OCI-LY1 (cell line): ENCODE results near the gene TSEN34.
"Not testable (repeated sequence)": the region's sequence is repeated elsewhere in the genome, so short reads cannot be mapped to it uniquely, and the experiment has no call there.

Experiments used
- H2AFZ ChIP-seq: fragments of 200-600 bp; sonication (generic), shearing (Covaris generic); 2 replicates; pipeline ENCODE4 v1.6.0; 2014; ENCODE audit warnings: antibody characterized with exemption, mild to moderate bottlenecking, low read length
- H3F3A ChIP-seq: fragments of 200-600 bp; sonication (generic), shearing (Covaris generic); 2 replicates; pipeline ENCODE4 v1.6.0; 2014; ENCODE audit warnings: mild to moderate bottlenecking, antibody characterized with exemption, low read length, moderate library complexity; ENCODE audit not compliant: insufficient read depth
- H3K27ac ChIP-seq: fragments of 200-600 bp; sonication (generic); 2 replicates; pipeline ENCODE4 v1.5.1; 2014; ENCODE audit warnings: low read length, mixed run types, mild to moderate bottlenecking, low read depth; ENCODE audit not compliant: poor library complexity, severe bottlenecking
- H3K27me3 ChIP-seq: fragments of 200-600 bp; sonication (generic); 2 replicates; pipeline ENCODE4 v1.6.0; 2014; ENCODE audit warnings: antibody characterized with exemption, mild to moderate bottlenecking, low read length, moderate library complexity; ENCODE audit not compliant: insufficient read depth
- H3K36me3 ChIP-seq: fragments of 200-600 bp; sonication (generic); 2 replicates; pipeline ENCODE4 v1.6.1; 2014; ENCODE audit warnings: mild to moderate bottlenecking, antibody characterized with exemption, low read length, moderate library complexity, mixed read lengths; ENCODE audit not compliant: insufficient read depth
- H3K4me1 ChIP-seq: fragments of 200-600 bp; sonication (generic); 2 replicates; pipeline ENCODE4 v1.5.1; 2014; ENCODE audit warnings: mild to moderate bottlenecking, low read length, moderate library complexity; ENCODE audit not compliant: insufficient read depth, severe bottlenecking
- H3K4me2 ChIP-seq: fragments of 200-600 bp; sonication (generic), shearing (Covaris generic); 2 replicates; pipeline ENCODE4 v1.6.1; 2014; ENCODE audit warnings: low read length
- H3K4me3 ChIP-seq: fragments of 200-600 bp; sonication (generic); 2 replicates; pipeline ENCODE4 v1.5.1; 2014; ENCODE audit warnings: low read length, low read depth, mild to moderate bottlenecking, mixed read lengths; ENCODE audit not compliant: poor library complexity, severe bottlenecking
- H3K79me2 ChIP-seq: fragments of 200-600 bp; shearing (Covaris generic); 2 replicates; pipeline ENCODE4 v1.6.1; 2016; ENCODE audit warnings: mixed run types, low read length, mixed read lengths; ENCODE audit not compliant: insufficient read depth
- H3K9ac ChIP-seq: fragments of 200-600 bp; sonication (generic), shearing (Covaris generic); 2 replicates; pipeline ENCODE4 v1.6.1; 2014; ENCODE audit warnings: mild to moderate bottlenecking, low read length, mixed read lengths
- H3K9me2 ChIP-seq: fragments of 200-600 bp; sonication (generic), shearing (Covaris generic); 2 replicates; pipeline ENCODE4 v1.6.1; 2014; ENCODE audit warnings: low read depth, mild to moderate bottlenecking, low read length, mixed read lengths
- H3K9me3 ChIP-seq: fragments of 200-600 bp; shearing (Covaris generic); 2 replicates; pipeline ENCODE4 v1.6.1; 2014; ENCODE audit warnings: low read length, mixed read lengths
- H4K20me1 ChIP-seq: fragments of 200-600 bp; sonication (generic), shearing (Covaris generic); 2 replicates; pipeline ENCODE4 v1.6.0; 2016; ENCODE audit warnings: mild to moderate bottlenecking, low read length; ENCODE audit not compliant: insufficient read depth
- EZH2 ChIP-seq: fragments of 200-600 bp; sonication (generic), shearing (Covaris generic); IDR thresholded peaks from 2 replicates; pipeline ENCODE4 v1.8.0; 2017; ENCODE audit warnings: borderline replicate concordance, mixed run types, mild to moderate bottlenecking, antibody characterized with exemption, low read length, moderate library complexity, mixed read lengths
- TF ChIP-seq, protein P1 (sequence below): fragments of 200-600 bp; sonication (generic), shearing (Covaris generic); IDR thresholded peaks from 2 replicates; pipeline ENCODE4 v1.5.1; 2017; ENCODE audit warnings: mild to moderate bottlenecking, antibody characterized with exemption, low read length, moderate library complexity, mixed read lengths

TSEN34 gene

GRCh38 chr19:54169149-54169740 lies 21.9 kb upstream of the TSEN34 start:
- TF ChIP-seq, protein P1, sequence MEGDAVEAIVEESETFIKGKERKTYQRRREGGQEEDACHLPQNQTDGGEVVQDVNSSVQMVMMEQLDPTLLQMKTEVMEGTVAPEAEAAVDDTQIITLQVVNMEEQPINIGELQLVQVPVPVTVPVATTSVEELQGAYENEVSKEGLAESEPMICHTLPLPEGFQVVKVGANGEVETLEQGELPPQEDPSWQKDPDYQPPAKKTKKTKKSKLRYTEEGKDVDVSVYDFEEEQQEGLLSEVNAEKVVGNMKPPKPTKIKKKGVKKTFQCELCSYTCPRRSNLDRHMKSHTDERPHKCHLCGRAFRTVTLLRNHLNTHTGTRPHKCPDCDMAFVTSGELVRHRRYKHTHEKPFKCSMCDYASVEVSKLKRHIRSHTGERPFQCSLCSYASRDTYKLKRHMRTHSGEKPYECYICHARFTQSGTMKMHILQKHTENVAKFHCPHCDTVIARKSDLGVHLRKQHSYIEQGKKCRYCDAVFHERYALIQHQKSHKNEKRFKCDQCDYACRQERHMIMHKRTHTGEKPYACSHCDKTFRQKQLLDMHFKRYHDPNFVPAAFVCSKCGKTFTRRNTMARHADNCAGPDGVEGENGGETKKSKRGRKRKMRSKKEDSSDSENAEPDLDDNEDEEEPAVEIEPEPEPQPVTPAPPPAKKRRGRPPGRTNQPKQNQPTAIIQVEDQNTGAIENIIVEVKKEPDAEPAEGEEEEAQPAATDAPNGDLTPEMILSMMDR = no peak
- TF ChIP-seq EZH2 = no peak
- no peaks in the 10 kb centered on the region for H3K9me2 ChIP-seq
- no peak overlapping the region for H3K4me3 ChIP-seq
- H3K4me2 ChIP-seq = no peak overlapping the region
- H3K9ac ChIP-seq = no peak overlapping the region
- H3K4me1 ChIP-seq = peaks cover 3% of the 10 kb centered on the region
- no peaks in the 10 kb centered on the region for H3F3A ChIP-seq
- no peak overlapping the region for H2AFZ ChIP-seq
- H3K27ac ChIP-seq = no peak overlapping the region
- no peaks in the 10 kb centered on the region; the same call in 1 of the 2 replicates for H3K36me3 ChIP-seq
- no peaks in the 10 kb centered on the region for H3K9me3 ChIP-seq
- no peaks in the 10 kb centered on the region for H3K79me2 ChIP-seq
- H4K20me1 ChIP-seq = no peaks in the 10 kb centered on the region
- no peaks in the 10 kb centered on the region; the same call in 1 of the 2 replicates for H3K27me3 ChIP-seq

DNA sequence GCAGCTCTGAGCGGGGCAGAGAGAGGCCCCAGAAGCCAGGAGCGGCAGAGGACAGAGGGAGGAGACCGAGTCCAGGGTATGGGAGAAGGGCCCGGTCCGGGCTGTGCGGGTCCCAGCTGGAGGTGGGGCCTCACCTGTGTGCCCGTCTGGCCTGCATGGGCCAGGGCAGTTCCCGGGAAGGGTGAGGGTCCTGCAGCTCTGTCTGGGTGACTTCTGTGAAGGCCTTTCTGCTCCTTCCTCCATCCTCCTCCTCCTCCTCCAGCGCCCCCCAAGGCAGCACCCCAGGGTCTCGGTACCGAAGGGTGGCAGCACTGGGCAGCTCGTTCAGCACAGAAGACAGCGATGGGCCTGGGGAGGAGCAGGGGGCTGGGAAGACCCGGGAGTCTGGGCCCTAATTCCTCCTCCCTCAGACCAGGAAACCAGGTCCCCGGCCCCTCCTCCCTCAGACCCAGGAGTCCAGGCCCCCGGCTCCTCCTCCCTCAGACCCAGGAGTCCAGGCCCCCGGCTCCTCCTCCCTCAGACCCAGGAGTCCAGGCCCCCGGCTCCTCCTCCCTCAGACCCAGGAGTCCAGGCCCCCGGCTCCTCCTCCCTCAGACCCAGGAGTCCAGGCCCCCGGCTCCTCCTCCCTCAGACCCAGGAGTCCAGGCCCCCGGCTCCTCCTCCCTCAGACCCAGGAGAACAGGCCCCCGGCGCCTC lies 19.2 kb upstream of the TSEN34 start:
- H3K79me2 ChIP-seq, H2AFZ ChIP-seq, H3K9ac ChIP-seq, H3K9me2 ChIP-seq, H3K4me1 ChIP-seq, H3K4me2 ChIP-seq, H3K36me3 ChIP-seq, H3K9me3 ChIP-seq, H3K27me3 ChIP-seq, H4K20me1 ChIP-seq, H3K4me3 ChIP-seq, H3K27ac ChIP-seq, H3F3A ChIP-seq: not testable (repeated sequence)

DNA sequence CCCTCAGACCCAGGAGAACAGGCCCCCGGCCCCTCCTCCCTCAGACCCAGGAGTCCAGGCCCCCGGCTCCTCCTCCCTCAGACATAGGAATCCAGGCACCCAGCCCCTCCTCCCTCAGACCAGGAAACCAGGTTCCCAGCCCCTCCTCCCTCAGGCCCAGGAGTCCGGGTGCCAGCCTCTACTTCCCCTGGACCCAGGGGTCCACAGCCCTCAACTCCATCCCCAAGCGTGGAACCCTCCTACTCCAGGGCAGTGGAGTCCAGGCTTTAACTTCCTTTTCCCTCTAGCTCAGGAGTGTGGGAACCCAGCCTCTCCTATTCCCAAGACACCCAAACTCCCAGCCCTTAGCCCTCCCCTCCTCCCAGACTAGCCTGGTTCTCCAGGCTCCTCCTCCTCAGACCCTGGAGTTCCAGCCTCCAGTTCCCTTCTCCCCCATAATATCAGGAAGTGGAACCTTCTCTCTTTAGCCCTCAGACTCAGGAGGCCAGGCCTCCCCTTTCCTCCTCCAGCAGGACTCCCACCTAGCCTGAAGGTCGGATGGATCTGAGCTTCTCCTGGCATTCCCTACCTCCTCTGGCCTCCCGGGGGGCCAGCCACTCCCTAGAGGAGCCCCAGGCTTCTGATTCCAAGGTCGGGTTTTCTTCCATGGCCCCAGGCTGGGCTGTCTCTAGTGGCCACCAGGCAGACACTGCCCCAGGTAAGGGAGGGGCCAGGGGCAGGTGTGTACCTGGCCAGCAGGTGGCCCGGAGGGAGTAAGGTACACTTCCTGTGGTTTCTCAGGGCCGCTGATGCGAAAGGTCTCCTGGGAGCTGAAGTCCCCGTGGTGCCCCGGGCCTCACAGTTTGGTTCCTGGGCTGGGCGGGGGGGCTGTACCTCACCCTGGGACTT lies 18.4 kb upstream of the TSEN34 start, which contains the start of gene TMC4:
TSS of gene TMC4 (minus strand) at position 690 of the 888 bp plus-strand sequence. CDS start at position 647, 43 bp downstream.
- no peaks in the 10 kb centered on the region for H3F3A ChIP-seq
- H3K4me3 ChIP-seq = no peak within 1 kb of the TSS
- H3K9me3 ChIP-seq = no peaks in the 10 kb centered on the region
- no peak for TF ChIP-seq EZH2
- TF ChIP-seq, protein P1 = peak; percentile 17; the same call in 1 of the 2 replicates
- H3K9ac ChIP-seq = no peak within 1 kb of the TSS
- no peak within 1 kb of the TSS for H2AFZ ChIP-seq
- peaks cover 4% of the 10 kb centered on the region; the same call in 1 of the 2 replicates for H3K36me3 ChIP-seq
- H3K4me2 ChIP-seq = no peak within 1 kb of the TSS
- H3K79me2 ChIP-seq = no peaks in the 10 kb centered on the region
- H3K4me1 ChIP-seq = no peaks in the 10 kb centered on the region
- H3K9me2 ChIP-seq = no peaks in the 10 kb centered on the region
- no peaks in the 10 kb centered on the region; the same call in 1 of the 2 replicates for H3K27me3 ChIP-seq
- H4K20me1 ChIP-seq = no peaks in the 10 kb centered on the region
- no peak within 1 kb of the TSS for H3K27ac ChIP-seq
